ENCODE data around the gene GATAD2A. TPM values are rescaled to one million over a fixed set of nuclear protein-coding genes. Genes with fewer than 3 reads are reported as not detected.

The GATAD2A gene
- total and polyA plus RNA-seq, 9 of the 15 experiments (the other 6 are each of a cell fraction or from before 2014, with no cell fraction given): 2.4 to 226 (median 44.2) TPM

DNA sequence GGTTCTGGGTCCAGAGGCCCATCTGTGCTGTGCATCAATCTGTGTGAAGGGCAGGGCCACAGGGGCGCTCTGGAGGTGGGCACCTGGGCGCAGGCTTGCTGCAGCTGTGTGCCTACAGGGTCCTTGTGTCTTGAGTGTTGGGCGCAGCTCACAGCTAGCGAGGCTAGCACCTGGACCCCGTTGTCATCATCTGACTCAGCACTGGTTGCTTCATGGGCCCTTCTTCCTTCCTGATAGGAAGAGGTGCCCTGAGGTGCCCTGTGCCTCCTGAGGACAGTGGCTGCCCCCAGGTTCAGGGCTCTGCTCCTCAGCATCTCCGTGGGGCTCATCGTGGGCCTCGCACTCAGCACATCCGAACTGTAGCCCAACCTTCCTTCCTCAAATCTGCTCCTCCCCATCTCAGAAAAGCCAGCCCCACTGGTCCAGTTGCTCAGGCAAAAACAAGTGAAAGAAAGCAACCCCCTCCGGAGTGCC is 54.8 kb downstream of the GATAD2A start (continued):
- TF ChIP-seq, protein P1, sequence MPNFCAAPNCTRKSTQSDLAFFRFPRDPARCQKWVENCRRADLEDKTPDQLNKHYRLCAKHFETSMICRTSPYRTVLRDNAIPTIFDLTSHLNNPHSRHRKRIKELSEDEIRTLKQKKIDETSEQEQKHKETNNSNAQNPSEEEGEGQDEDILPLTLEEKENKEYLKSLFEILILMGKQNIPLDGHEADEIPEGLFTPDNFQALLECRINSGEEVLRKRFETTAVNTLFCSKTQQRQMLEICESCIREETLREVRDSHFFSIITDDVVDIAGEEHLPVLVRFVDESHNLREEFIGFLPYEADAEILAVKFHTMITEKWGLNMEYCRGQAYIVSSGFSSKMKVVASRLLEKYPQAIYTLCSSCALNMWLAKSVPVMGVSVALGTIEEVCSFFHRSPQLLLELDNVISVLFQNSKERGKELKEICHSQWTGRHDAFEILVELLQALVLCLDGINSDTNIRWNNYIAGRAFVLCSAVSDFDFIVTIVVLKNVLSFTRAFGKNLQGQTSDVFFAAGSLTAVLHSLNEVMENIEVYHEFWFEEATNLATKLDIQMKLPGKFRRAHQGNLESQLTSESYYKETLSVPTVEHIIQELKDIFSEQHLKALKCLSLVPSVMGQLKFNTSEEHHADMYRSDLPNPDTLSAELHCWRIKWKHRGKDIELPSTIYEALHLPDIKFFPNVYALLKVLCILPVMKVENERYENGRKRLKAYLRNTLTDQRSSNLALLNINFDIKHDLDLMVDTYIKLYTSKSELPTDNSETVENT (CRISPR knock-in tag; IDR thresholded peaks at IDR 0.05): no peak
- TF ChIP-seq PRDM10 (IDR thresholded peaks at IDR 0.05; ENCODE audit: partially characterized antibody) (no peak), FUS (optimal IDR thresholded peaks at IDR 0.05; ENCODE audit: low read depth, low read length) (no peak)
